ENCODE measurements around the gene SH3RF1.

SH3RF1 gene

DNA sequence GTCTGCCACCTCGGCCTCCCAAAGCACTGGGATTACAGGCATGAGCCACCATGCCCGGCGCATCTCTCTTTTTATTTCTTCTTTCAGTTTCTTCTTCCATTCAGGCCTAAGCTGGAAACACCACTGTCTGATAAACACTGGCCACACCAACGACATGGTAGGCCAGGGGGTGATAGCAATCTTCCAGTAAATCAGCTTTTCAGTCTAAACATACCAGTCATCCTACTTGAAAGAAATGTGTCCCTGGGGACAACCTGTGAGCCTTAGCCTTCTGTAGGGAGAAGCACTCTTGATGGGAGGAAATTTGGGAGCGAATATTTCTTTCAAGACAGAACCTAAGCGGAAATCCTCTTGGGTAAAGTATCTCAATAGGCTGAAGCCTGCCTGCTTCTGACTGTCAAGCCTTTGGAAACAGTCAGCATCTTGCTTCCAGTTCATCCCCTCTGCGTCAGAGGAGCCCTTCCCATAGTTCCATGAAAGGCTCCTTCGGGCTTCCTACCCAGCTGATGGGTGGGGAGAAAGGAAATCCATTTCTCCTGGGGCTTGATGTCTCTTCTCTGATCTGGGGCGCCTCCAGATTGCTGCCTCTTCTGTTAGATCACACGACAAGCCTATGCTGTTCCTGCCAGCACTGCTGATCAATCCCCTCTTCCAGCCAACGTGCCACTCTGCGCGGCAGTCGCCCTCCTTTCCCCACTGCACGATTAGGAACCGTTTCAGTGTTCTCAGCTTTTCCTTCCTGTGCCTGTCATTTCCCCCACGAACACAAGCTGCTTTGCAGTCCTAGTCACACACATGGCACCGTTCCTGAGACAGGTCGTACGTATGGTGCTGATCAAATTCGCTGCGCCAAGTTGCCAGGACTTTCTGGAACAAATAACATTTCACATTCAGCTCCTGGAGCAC, 211.2 kb downstream of the SH3RF1 start:
- no peak for DNase-seq

DNA sequence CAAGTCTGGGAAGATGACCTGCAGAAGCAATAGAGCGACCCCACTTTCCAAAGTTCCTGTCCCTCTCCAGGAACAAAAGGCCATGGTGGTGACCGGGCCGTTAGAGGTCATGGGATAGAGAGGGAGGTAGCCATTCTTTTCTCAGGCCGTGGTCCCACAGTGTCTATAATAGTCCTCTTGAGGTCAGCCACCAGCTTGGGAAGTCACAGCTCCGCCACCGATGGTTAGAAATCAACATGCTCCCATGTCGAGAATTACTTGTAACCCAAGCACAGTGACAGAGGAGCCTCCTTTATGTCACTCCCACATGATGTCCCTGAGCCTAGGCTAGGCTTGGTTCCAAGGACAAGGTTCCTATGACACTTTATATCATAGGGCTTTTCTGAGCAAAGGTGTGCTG, 212.4 kb downstream of the SH3RF1 start:
- DNase-seq = no peak

DNA sequence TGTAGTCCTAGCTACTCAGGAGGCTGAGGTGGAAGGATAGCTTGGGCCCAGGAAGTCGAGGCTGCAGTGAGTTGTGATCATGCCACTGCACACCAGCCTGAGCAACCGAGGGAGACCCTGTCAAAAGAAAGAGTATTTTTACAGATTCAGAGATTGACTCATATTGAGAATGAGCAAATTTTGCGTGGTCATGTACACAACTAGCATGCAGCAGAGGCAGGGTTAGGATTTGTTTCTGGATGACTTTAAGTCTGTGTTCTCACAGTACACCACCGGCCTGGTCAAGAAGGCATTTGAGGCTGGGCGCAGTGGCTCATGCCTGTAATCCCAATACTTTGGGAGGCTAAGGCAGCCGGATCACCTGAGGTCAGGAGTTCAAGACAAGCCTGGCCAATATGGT, 215.9 kb downstream of the SH3RF1 start:
- DNase-seq = no peak

DNA sequence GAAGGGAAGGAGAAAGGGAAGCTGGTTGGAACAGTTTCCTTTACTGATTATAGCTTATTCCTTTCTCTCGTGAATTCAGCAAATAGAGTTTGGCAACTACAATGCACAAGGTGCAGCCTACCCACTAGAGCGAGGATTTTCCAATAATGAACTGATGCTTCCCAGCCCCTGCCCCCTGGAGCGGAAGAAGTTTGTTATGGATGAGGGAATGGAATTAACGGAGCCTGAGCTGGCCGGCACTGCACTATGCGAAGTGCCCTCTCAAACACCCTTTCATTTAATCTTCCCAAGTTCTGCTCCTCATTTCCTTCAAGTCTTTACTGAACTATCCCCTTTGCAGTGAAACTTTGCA, 218.2 kb downstream of the SH3RF1 start:
- no peak for DNase-seq

- DNase-seq = no peak
Observed at GRCh38 chr4:169051761-169052593, 218.8 kb downstream of the SH3RF1 start.

- no peak for DNase-seq
Observed at GRCh38 chr4:169050881-169051760, 219.6 kb downstream of the SH3RF1 start.

GRCh38 chr4:169050284-169050683, 220.5 kb downstream of the SH3RF1 start:
- no peak for DNase-seq

GRCh38 chr4:169048868-169049414, 221.8 kb downstream of the SH3RF1 start:
- DNase-seq = no peak

GRCh38 chr4:169047956-169048355, 222.8 kb downstream of the SH3RF1 start:
- DNase-seq = no peak

- DNase-seq = no peak
Observed at GRCh38 chr4:169045862-169046584, 224.7 kb downstream of the SH3RF1 start.

DNA sequence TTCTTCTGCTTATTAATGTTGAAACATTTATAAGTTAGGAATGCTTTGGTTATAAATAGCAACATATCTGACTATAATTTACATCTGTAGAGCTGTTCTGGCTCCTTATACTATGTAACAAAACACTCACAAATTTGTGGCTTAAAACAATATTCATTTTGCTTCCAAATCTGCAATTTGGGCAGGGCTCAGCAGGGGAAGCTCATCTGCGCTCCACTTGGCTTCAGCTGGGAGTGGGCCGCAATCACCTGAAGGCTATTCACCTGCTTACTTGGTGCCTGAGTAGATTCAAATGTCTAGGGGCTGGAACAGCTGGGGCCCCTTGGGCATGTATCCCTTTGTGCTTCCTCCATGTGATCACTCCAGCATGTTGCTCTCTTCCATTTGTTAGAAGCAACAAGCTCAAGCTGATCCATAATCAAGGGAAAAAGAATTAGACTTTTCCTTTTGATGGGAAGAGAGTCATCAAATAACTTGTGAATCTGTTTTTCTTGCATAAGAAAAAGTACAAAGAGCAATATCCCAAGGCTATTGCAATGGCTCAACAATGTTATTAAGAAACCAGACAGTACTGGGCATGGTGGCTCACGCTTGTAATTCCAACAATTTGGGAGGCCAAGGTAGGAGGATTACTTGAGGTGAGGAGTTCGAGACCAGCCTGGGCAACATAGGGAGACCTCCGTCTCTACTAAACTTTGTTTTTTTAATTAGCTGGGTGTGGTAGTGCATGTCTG, 225.9 kb downstream of the SH3RF1 start:
- DNase-seq = no peak
